ENCODE results near the gene SDR42E2.
A peak's percentile ranks its signal among the peaks of the same experiment; 100 is the strongest.
"Not testable (repeated sequence)": the region's sequence is repeated elsewhere in the genome, so short reads cannot be mapped to it uniquely, and the experiment has no call there.

The SDR42E2 gene

GRCh38 chr16:22210285-22210684 lies 48.0 kb downstream of the SDR42E2 start:
- Mint-ChIP-seq H3K9me3 (no peaks in the 10 kb centered on the region), H3K4me3 (no peak overlapping the region), H3K27ac (peak overlapping the region in 1 of 2 donors; percentile 42), H3K4me1 (peaks cover 72% of the 10 kb centered on the region), H3K27me3 (no peaks in the 10 kb centered on the region)
- no peak for ATAC-seq
- no peak for DNase-seq

GRCh38 chr16:22210854-22211253 lies 48.5 kb downstream of the SDR42E2 start:
- H3K27ac Mint-ChIP-seq: peak overlapping the region in 1 of 2 donors; percentile 35
- no peak for DNase-seq
- ATAC-seq: no peak
- no peaks in the 10 kb centered on the region for H3K27me3 Mint-ChIP-seq
- no peaks in the 10 kb centered on the region for H3K9me3 Mint-ChIP-seq
- peaks cover 72% of the 10 kb centered on the region for H3K4me1 Mint-ChIP-seq
- H3K4me3 Mint-ChIP-seq: no peak overlapping the region

DNA sequence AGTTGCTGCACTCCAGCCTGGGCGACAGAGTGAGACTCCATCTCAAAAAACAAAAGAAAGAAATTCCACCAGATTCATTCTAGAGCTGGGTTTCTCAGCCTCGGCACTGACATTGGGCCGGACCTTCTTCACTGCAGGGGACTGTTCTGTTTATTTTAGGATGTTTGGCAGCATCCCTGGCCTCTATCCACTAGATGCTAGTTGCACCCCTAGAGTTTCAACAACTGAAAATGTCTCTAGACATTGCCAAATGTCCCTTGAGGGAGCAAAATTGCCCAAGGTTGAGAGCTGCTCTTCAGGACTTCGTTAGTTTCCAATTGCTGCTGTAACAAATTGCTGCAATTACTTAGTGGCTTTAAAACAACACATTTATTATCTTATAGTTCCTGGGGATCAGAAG lies 50.9 kb downstream of the SDR42E2 start:
- H3K4me3 Mint-ChIP-seq: no peak overlapping the region
- H3K4me1 Mint-ChIP-seq: peaks cover 71% of the 10 kb centered on the region
- H3K27me3 Mint-ChIP-seq: no peaks in the 10 kb centered on the region
- H3K9me3 Mint-ChIP-seq: no peaks in the 10 kb centered on the region
- DNase-seq (no peak), ATAC-seq (no peak)
- no peak overlapping the region for H3K27ac Mint-ChIP-seq

- no peaks in the 10 kb centered on the region for H3K9me3 Mint-ChIP-seq
- DNase-seq: no peak
- H3K27me3 Mint-ChIP-seq: no peaks in the 10 kb centered on the region
- H3K27ac Mint-ChIP-seq: no peak overlapping the region
- peaks cover 66% of the 10 kb centered on the region for H3K4me1 Mint-ChIP-seq
- no peak for ATAC-seq
- H3K4me3 Mint-ChIP-seq: no peak overlapping the region
Observed at GRCh38 chr16:22213801-22214200, 51.5 kb downstream of the SDR42E2 start.

DNA sequence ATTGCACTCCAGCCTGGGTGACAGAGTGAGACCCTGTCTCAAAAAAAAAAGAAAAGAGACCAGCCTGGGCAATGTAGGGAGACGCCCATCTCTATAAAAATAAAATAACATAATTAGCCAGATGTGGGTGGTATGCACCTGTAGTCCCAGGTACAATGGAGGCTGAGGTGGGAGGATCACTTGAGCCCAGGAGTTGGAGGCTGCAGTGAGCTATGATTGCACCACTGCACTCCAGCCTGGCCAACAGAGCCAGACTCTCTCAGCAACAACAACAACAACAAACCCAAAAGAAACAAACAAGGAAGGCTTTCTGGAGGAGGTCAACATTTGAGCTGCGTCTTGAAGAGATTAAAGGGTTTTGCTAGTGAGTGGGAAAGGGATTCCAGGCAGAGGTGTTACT lies 52.1 kb downstream of the SDR42E2 start:
- no peak for ATAC-seq
- Mint-ChIP-seq H3K4me1 (peaks cover 63% of the 10 kb centered on the region), H3K27ac (no peak overlapping the region), H3K9me3 (no peaks in the 10 kb centered on the region), H3K27me3 (no peaks in the 10 kb centered on the region), H3K4me3 (no peak overlapping the region)
- no peak for DNase-seq

GRCh38 chr16:22214889-22215288 lies 52.6 kb downstream of the SDR42E2 start:
- Mint-ChIP-seq H3K4me3 (no peak overlapping the region), H3K27me3 (no peaks in the 10 kb centered on the region), H3K9me3 (no peaks in the 10 kb centered on the region), H3K27ac (no peak overlapping the region), H3K4me1 (peaks cover 63% of the 10 kb centered on the region)
- DNase-seq (no peak), ATAC-seq (no peak)

- no peak overlapping the region for H3K27ac Mint-ChIP-seq
- DNase-seq (no peak), ATAC-seq (no peak)
- peaks cover 62% of the 10 kb centered on the region for H3K4me1 Mint-ChIP-seq
- no peaks in the 10 kb centered on the region for H3K9me3 Mint-ChIP-seq
- no peaks in the 10 kb centered on the region for H3K27me3 Mint-ChIP-seq
- no peak overlapping the region for H3K4me3 Mint-ChIP-seq
Observed at GRCh38 chr16:22216191-22216831, 54.0 kb downstream of the SDR42E2 start.

GRCh38 chr16:22216832-22217225 lies 54.5 kb downstream of the SDR42E2 start:
- DNase-seq, H3K9me3 Mint-ChIP-seq, ATAC-seq, H3K4me3 Mint-ChIP-seq, H3K27me3 Mint-ChIP-seq: not testable (repeated sequence)
- Mint-ChIP-seq H3K27ac (peak overlapping the region in 1 of 2 donors; percentile 19), H3K4me1 (peaks cover 57% of the 10 kb centered on the region)

DNA sequence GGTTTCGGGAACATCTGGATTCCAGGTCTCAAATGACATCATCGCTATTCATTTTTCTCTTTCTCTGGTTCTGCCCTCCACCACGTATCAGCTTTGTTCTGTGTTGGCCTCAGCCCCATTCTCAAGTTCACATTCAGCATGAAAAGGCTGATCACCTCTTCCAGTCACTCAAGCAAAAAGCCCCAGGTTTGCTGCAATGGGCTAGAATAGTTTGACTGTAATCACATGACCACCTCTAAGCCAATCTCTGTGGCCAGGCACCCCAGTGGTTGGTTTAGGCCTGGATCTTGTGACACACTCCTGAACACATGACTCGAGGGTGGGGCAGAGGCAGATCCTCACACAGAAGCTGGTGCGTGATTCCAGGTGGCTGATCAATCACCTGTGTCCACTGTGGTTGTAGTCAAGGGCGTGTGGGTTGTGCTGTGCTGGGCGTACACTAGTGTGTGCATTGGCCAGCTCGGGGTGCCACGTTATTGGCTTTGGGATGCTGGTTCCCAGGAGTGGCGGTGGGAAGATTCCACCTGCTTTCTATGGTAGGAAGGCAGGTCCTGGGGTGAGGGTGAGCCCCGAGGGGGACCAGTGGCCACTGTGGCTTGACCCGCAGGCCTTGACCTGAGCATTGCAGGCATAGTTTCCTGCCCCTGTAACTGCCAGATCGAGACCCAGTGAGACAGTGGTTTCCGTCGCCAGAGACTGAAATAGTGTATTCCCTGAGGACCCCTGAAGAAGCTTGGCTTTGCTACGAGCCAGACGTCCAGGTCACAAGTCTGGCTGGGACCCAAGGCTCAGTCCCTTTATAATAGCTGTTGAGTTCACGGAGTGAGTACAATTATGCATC lies 55.8 kb downstream of the SDR42E2 start:
- ATAC-seq (peak; percentile 83), DNase-seq (no peak)
- H3K9me3 Mint-ChIP-seq: no peaks in the 10 kb centered on the region
- H3K4me1 Mint-ChIP-seq: peaks cover 57% of the 10 kb centered on the region
- no peaks in the 10 kb centered on the region for H3K27me3 Mint-ChIP-seq
- peak overlapping the region in 1 of 2 donors; percentile 65 for H3K27ac Mint-ChIP-seq
- H3K4me3 Mint-ChIP-seq: no peak overlapping the region

DNA sequence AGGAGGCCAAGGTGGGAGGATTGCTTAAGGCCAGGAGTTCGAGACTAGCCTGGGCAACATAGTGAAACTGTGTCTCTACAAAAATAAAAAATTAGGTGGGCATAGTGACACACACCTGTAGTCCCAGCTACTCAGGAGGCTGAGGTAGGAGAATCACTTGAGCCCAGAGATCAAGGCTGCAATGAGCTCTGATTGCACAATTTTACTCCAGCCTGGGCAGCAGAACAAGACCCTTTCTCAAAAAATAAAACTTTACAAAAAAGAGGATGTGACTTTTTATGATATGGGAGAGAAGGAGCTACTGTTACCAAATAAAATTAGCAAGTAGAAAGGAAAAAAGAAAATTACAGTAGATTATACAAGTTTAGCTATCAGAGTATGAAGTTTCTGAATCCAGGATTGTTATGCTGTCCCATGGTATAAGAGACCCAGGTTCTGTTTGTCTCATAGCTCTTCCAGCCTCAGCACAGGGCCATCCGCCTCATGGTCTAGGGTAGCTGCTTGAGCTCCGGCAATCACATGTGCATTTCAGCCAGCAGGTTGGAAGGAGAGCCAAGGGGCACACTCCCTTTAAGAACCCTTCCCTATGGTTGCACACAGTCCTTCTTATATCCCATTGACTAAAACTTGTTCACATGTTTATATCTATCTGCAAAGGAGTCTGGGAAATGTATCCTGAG lies 57.2 kb downstream of the SDR42E2 start:
- Mint-ChIP-seq H3K27ac (peak overlapping the region; percentile 70 to 87), H3K27me3 (no peaks in the 10 kb centered on the region)

DNA sequence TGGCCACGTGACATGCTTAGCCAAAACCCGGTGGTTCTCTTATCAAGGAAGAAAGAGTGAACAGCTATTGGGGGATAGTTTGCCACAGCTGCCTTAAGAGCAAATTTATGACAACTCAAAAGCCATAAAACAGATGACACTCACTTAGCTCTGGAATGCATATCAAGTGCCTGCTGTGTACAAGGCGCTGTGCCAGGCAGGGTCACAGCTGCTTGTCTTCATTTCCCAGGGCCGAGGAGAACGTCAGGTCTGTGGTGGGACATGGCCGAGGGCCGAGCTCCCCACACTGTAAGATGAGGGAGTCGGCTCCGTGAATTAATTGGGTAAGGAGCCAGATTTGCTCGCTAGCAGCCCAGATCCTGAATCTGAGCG lies 57.7 kb downstream of the SDR42E2 start:
- ATAC-seq: no peak
- Mint-ChIP-seq H3K4me1 (peaks cover 57% of the 10 kb centered on the region), H3K9me3 (no peaks in the 10 kb centered on the region), H3K27me3 (no peaks in the 10 kb centered on the region), H3K27ac (peak overlapping the region in 1 of 2 donors; percentile 69), H3K4me3 (no peak overlapping the region)
- DNase-seq: no peak

More for the DNA sequence above, 57.2 kb downstream of the SDR42E2 start:
- ATAC-seq: no peak
- no peak overlapping the region for H3K4me3 Mint-ChIP-seq
- no peaks in the 10 kb centered on the region for H3K9me3 Mint-ChIP-seq
- DNase-seq: no peak
- H3K4me1 Mint-ChIP-seq: peaks cover 57% of the 10 kb centered on the region

DNA sequence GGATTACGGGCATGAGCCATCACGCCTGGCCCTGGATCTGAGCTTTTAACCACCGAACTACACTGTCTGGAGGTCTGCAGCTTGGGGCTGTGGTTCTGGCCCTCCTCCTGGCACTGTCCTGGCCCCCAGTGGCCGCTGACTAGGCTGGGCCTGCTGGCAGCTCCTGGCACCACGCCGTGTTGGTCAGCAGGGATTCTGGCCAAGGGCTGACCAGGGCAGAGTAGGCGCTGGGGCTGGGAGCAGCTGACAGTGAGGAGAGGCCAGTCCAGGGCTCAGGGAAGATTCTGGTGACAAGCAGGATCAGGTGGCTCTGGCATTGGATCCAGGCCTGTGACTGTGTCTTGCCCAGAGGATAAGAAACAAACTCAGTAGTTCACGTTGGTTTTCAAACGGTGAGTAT lies 58.4 kb downstream of the SDR42E2 start:
- Mint-ChIP-seq H3K4me3 (no peak overlapping the region), H3K27ac (peak overlapping the region; percentile 14 to 91), H3K4me1 (peaks cover 51% of the 10 kb centered on the region), H3K9me3 (no peaks in the 10 kb centered on the region), H3K27me3 (no peaks in the 10 kb centered on the region)
- DNase-seq (no peak), ATAC-seq (no peak)

GRCh38 chr16:22222006-22222405 lies 59.7 kb downstream of the SDR42E2 start:
- no peaks in the 10 kb centered on the region for H3K9me3 Mint-ChIP-seq
- H3K4me1 Mint-ChIP-seq: peaks cover 45% of the 10 kb centered on the region

DNA sequence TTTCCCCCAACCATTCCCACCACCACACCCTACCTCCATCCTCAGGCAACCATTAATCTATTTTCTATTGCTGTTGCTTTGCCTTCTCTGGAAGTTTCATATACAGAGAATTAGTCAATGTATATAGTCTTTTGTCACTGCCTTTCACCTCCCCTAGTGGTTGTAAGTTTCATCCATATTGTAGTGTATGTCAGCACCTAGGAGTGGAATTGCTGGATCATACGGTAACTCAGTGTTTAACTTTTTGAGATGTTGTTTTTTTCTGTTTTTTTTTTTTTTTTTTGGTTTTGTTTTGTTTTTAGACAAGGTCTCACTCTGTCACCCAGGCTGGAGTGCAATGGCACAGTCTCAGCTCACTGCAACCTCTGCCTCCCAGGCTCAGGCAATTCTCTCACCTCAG lies 60.7 kb downstream of the SDR42E2 start:
- ATAC-seq: no peak
- no peaks in the 10 kb centered on the region for H3K9me3 Mint-ChIP-seq
- no peak overlapping the region for H3K4me3 Mint-ChIP-seq
- no peak for DNase-seq
- H3K27me3 Mint-ChIP-seq: no peaks in the 10 kb centered on the region
- H3K4me1 Mint-ChIP-seq: peaks cover 42% of the 10 kb centered on the region
- H3K27ac Mint-ChIP-seq: no peak overlapping the region

More at GRCh38 chr16:22222006-22222405, 59.7 kb downstream of the SDR42E2 start:
- ATAC-seq (no peak), DNase-seq (no peak)
- no peaks in the 10 kb centered on the region for H3K27me3 Mint-ChIP-seq
- no peak overlapping the region for H3K4me3 Mint-ChIP-seq
- H3K27ac Mint-ChIP-seq: no peak overlapping the region

- H3K27me3 Mint-ChIP-seq: no peaks in the 10 kb centered on the region
- H3K27ac Mint-ChIP-seq: peak overlapping the region in 1 of 2 donors; percentile 58
- ATAC-seq: no peak
- DNase-seq: no peak
- peaks cover 30% of the 10 kb centered on the region for H3K4me1 Mint-ChIP-seq
- H3K4me3 Mint-ChIP-seq: no peak overlapping the region
- H3K9me3 Mint-ChIP-seq: no peaks in the 10 kb centered on the region
Observed at GRCh38 chr16:22225060-22225459, 62.8 kb downstream of the SDR42E2 start.

DNA sequence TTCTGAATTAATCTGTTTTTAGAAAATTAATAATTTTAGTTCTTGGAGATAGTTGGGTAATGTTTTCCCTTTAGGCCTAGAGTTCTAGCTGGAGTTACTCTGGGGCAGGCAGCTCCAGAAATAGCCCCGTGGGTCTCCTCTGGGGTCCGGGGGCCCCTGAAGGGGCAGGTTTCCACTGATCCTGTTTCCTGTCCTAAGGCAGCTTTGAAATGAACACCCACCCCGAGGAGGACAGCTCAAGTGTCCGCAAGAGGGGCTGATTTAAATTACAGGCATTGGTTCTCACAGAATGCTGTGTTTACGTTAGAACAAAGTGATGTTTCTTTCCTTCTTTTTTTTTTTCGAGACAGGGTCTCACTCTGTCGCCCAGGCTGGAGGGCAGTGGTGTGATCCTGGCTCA lies 67.6 kb downstream of the SDR42E2 start:
- H3K27me3 Mint-ChIP-seq: no peaks in the 10 kb centered on the region
- no peak for DNase-seq
- H3K4me1 Mint-ChIP-seq: peaks cover 18% of the 10 kb centered on the region
- H3K9me3 Mint-ChIP-seq: no peaks in the 10 kb centered on the region
- H3K4me3 Mint-ChIP-seq: no peak overlapping the region
- H3K27ac Mint-ChIP-seq: peak overlapping the region in 1 of 2 donors; percentile 75
- no peak for ATAC-seq
